ACC112 (cell line): ENCODE measurements around the gene TGM6.
"Not testable (repeated sequence)": the region's sequence is repeated elsewhere in the genome, so short reads cannot be mapped to it uniquely, and the experiment has no call there.

Source experiments
- H2AFZ ChIP-seq: fragments of 200-600 bp; sonication (generic); one replicate; pipeline ENCODE4 v1.6.0; 2017; ENCODE audit warnings: antibody characterized with exemption, low read length; ENCODE audit not compliant: unreplicated experiment
- H3K27ac ChIP-seq: fragments of 200-600 bp; sonication (generic); 2 replicates; pipeline ENCODE4 v1.5.1; 2014; ENCODE audit warnings: low read depth, mild to moderate bottlenecking, antibody characterized with exemption, low read length, moderate library complexity
- H3K27me3 ChIP-seq: fragments of 200-600 bp; sonication (generic); 2 replicates; pipeline ENCODE4 v1.6.1; 2014; ENCODE audit warnings: mild to moderate bottlenecking, antibody characterized with exemption, low read length, moderate library complexity, mixed read lengths; ENCODE audit not compliant: insufficient read depth
- H3K36me3 ChIP-seq: fragments of 200-600 bp; sonication (generic); 2 replicates; pipeline ENCODE4 v1.6.1; 2016; ENCODE audit warnings: mild to moderate bottlenecking, antibody characterized with exemption, low read length, moderate library complexity, mixed read lengths; ENCODE audit not compliant: insufficient read depth
- H3K4me1 ChIP-seq: fragments of 200-600 bp; sonication (generic); one replicate; pipeline ENCODE4 v1.6.1; 2016; ENCODE audit warnings: low read length, mixed read lengths; ENCODE audit not compliant: insufficient read depth, unreplicated experiment, control insufficient read depth
- H3K4me3 ChIP-seq: fragments of 200-600 bp; sonication (generic); 2 replicates; pipeline ENCODE4 v1.5.1; 2014; ENCODE audit warnings: mild to moderate bottlenecking, low read depth, low read length
- H3K79me2 ChIP-seq: fragments of 200-600 bp; sonication (generic); one replicate; pipeline ENCODE4 v1.6.0; 2016; ENCODE audit warnings: low read length; ENCODE audit not compliant: control insufficient read depth, unreplicated experiment, insufficient read depth

The TGM6 gene

DNA sequence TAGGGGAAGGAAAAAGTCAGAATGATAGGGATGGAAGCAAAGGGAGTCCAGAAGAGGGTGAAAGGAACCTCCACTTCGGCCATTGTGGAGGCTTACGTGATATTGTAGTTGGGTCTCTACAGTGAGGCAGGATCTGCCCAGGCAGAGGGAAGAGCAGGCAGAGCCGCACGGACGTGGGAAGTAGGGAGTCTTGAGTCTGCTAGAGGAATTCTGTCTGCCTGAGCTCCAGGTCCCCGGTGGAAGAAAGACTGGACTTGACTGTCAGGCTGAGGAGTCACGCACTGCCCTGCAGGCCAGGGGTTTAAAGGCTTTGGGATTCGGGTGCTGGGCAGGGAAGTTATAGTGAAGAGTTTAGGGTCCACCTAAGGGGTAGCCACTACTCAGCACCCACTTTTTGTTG lies 16.4 kb downstream of the TGM6 start:
- Histone ChIP-seq H3K27ac (no peak overlapping the region), H3K36me3 (no peaks in the 10 kb centered on the region), H3K79me2 (no peaks in the 10 kb centered on the region), H3K4me1 (no peaks in the 10 kb centered on the region), H2AFZ (no peak overlapping the region), H3K4me3 (no peak overlapping the region), H3K27me3 (no peaks in the 10 kb centered on the region; the same call in 1 of the 2 replicates)

DNA sequence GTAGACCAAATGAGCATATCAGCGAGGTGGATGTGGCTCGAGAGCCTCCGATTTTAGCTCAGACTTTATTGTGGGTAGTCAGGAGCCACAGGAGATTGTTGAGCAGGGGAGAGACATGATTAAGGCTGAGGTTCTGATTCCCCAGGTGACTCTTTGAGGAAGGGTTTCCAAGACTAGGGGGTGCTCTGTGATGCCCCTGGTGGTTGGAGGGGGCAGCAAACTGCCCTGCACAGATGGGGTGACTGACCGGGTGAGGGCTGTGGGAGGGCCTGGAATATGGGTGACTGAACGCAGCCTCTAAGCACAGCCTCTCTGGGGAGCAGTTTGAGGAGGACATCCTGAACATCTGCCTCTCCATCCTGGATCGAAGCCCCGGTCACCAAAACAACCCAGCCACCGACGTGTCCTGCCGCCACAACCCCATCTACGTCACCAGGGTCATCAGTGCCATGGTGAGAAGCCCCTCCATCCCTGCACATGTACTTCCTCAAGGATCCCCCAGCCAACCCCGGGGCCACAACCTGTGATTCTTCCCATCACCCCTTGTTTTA lies 17.0 kb downstream of the TGM6 start:
- Histone ChIP-seq H3K79me2 (no peaks in the 10 kb centered on the region), H3K27ac (no peak overlapping the region), H3K27me3 (no peaks in the 10 kb centered on the region; the same call in 1 of the 2 replicates), H3K36me3 (no peaks in the 10 kb centered on the region), H3K4me1 (no peaks in the 10 kb centered on the region), H2AFZ (no peak overlapping the region), H3K4me3 (no peak overlapping the region)

DNA sequence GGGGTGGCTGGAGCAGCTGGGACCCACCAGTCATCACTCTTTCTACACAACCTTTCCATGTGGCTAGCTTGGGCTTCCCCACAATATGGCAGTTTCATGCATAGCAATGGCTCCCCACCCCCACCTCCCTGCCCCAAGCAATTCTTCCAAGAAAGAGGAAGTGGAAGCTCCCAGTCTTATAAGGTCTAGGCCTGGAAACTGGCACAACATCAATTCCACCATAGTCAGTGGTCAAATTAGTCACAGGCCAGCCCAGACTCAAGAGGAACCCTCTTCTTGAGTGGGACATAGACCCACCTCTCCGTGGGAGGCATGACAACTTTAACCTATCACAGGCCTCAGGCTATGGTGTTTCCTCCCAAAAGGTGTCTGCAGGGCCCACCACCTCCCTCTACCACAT lies 17.7 kb downstream of the TGM6 start:
- no peaks in the 10 kb centered on the region for H3K79me2 ChIP-seq
- no peaks in the 10 kb centered on the region for H3K36me3 ChIP-seq
- H2AFZ ChIP-seq = no peak overlapping the region
- no peaks in the 10 kb centered on the region; the same call in 1 of the 2 replicates for H3K27me3 ChIP-seq
- H3K4me3 ChIP-seq = no peak overlapping the region
- no peaks in the 10 kb centered on the region for H3K4me1 ChIP-seq
- H3K27ac ChIP-seq = no peak overlapping the region

DNA sequence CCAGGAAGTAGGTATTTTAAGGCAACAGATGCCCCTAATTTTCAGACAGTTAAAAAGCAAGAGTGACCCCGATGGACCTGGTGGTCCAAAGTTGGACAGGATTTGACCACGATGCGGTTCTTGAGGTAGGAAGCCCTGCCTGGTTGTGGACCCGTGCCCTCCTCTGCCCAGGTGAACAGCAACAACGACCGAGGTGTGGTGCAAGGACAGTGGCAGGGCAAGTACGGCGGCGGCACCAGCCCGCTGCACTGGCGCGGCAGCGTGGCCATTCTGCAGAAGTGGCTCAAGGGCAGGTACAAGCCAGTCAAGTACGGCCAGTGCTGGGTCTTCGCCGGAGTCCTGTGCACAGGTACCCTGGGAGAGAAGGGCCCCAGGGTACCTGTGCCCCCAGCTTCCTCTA lies 18.7 kb downstream of the TGM6 start:
- Histone ChIP-seq H3K79me2 (no peaks in the 10 kb centered on the region), H3K27me3 (no peaks in the 10 kb centered on the region; the same call in 1 of the 2 replicates), H3K4me1 (no peaks in the 10 kb centered on the region), H3K36me3 (no peaks in the 10 kb centered on the region), H2AFZ (no peak overlapping the region), H3K27ac (no peak overlapping the region), H3K4me3 (no peak overlapping the region)

DNA sequence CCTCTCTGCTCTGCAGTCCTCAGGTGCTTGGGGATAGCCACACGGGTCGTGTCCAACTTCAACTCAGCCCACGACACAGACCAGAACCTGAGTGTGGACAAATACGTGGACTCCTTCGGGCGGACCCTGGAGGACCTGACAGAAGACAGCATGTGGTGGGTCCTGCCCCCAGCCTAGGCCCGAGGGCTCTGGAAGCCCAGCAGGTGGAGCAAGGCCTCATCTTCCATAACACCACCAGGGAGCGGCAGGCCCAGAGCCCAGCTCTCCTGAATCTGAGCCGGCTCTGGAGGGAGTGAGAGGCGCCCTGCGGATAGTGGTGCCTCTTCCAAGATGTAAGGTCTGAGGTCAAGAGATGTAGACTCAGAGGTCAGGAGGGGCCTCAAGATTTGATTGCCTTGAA lies 19.6 kb downstream of the TGM6 start:
- no peaks in the 10 kb centered on the region for H3K36me3 ChIP-seq
- peaks cover 4% of the 10 kb centered on the region for H3K27me3 ChIP-seq
- no peaks in the 10 kb centered on the region for H3K4me1 ChIP-seq
- H3K79me2 ChIP-seq = no peaks in the 10 kb centered on the region
- H2AFZ ChIP-seq = no peak overlapping the region
- H3K4me3 ChIP-seq = no peak overlapping the region
- H3K27ac ChIP-seq = no peak overlapping the region

DNA sequence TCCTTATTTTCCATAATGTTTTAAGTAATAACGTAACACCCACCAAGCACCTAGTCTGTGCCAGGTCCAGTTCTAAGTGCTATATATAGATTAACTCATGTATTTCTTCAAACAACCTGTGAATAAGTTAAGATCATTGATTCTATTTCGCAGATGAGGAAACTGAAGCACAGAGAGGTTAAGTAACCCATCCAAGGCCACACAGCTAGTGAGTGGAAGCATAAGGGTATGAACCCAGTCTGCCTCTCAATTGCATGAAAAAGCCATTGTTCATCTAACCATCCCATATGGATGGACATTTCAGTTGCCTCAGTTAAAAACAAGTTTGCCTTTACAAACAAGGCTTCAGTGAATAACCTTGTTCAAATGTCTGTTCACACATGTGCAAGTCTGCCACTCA lies 20.8 kb downstream of the TGM6 start:
- no peak overlapping the region for H2AFZ ChIP-seq
- no peak overlapping the region for H3K27ac ChIP-seq
- H3K27me3 ChIP-seq = peaks cover 5% of the 10 kb centered on the region

DNA sequence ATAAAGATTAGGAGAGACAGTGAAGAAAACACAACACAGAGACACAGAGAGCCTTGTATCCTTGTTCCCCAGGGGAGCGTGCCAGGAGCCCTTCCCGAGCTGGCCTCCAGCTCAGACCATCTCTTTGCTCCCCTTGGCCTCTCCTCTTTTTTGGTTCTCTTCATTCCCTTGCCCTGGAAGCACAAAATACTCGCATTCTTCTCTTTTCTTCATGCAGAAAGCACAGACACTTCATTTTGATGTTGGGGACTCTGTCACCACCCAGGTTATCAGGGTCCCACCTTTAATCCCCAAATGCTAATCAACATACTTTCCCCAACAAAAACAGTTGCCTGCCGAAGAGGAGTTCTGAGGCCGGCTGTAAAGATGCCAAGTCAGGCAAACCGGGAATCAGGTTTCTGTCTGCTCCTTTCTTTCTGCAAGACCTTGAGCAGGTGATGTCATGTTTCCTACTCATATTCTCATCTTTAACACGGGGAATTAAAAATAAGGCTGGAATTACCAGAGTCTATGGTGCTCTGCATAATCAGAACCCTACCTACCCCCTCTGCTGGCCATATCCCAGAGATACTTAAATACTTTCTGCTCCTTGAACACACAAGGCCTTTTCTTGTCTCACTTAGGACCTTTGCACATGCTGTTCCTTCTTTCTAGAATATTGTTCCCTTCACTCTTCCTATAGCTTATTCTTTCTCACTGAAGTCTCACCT lies 21.7 kb downstream of the TGM6 start:
- Histone ChIP-seq H3K36me3 (no peaks in the 10 kb centered on the region), H3K4me1 (no peaks in the 10 kb centered on the region), H3K27ac (no peak overlapping the region), H2AFZ (no peak overlapping the region), H3K4me3 (no peak overlapping the region), H3K79me2 (no peaks in the 10 kb centered on the region), H3K27me3 (peaks cover 5% of the 10 kb centered on the region; the same call in 1 of the 2 replicates)

More for the DNA sequence above, 20.8 kb downstream of the TGM6 start:
- no peaks in the 10 kb centered on the region for H3K36me3 ChIP-seq
- H3K79me2 ChIP-seq = no peaks in the 10 kb centered on the region
- H3K4me1 ChIP-seq = no peaks in the 10 kb centered on the region
- H3K4me3 ChIP-seq = no peak overlapping the region

DNA sequence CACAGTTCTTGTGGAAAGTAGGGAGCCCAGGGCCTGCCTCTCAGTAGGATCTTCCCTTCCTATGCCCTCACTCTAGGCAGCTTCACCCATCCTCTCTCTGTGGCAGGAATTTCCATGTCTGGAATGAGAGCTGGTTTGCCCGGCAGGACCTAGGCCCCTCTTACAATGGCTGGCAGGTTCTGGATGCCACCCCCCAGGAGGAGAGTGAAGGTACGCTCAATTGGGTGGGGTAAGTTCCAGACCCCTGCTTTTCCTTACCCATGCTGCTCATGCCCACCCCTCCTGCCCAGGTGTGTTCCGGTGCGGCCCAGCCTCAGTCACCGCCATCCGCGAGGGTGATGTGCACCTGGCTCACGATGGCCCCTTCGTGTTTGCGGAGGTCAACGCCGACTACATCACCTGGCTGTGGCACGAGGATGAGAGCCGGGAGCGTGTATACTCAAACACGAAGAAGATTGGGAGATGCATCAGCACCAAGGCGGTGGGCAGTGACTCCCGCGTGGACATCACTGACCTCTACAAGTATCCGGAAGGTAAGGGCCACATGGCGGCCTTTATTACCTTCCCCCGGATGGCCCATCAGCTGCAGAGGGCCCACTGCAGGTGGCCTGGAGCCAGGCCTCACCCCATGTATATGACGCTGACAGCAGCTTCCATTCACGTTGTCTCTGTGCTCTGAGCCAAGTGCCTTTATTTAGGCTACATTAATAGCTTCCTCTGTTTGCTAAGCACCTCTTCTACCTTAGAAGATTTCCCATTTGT lies 22.8 kb downstream of the TGM6 start:
- Histone ChIP-seq H3K79me2 (no peaks in the 10 kb centered on the region), H3K4me1 (no peaks in the 10 kb centered on the region), H3K4me3 (no peak overlapping the region), H2AFZ (no peak overlapping the region), H3K36me3 (no peaks in the 10 kb centered on the region), H3K27me3 (peaks cover 8% of the 10 kb centered on the region), H3K27ac (no peak overlapping the region)

DNA sequence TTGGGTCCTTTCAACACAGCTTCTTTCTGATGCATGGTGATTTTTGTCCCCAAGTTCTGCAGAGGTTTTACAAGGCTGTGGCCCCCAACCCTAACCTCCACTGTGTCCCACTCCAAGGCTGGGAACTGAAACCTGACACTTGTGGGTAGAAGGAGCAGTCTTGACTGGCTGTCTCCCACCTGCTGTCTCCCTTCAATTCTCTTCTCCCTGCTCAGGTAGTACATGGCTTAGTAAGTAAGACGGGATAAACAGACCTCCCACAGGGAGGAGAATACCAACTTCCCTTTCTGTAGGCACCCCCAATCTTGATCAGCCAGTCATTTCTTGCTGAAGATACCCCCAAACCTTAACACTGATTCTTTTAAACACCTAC lies 25.0 kb downstream of the TGM6 start:
- H3K4me1 ChIP-seq = no peaks in the 10 kb centered on the region
- no peak overlapping the region for H2AFZ ChIP-seq
- no peaks in the 10 kb centered on the region for H3K79me2 ChIP-seq
- no peak overlapping the region for H3K27ac ChIP-seq
- peaks cover 22% of the 10 kb centered on the region for H3K27me3 ChIP-seq
- no peaks in the 10 kb centered on the region for H3K36me3 ChIP-seq
- H3K4me3 ChIP-seq = no peak overlapping the region

DNA sequence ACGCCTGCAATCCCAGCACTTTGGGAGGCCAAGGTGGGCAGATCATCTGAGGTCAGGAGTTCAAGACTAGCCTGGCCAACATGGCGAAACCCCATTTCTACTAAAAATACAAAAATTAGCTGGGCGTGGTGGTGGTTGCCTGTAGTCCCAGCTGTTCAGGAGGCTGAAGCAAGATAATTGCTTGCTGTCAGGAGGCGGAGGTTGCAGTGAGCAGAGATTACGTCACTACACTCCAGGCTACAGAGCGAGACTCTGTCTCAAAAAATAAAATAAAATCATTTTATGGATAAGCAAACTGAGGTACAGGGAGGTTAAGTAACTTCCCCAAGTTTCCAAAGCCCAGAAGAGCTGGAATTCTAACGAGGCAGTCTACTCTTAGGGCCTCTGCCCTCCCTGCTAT lies 26.7 kb downstream of the TGM6 start:
- H3K4me1 ChIP-seq, H3K79me2 ChIP-seq, H3K4me3 ChIP-seq, H3K27ac ChIP-seq, H3K36me3 ChIP-seq, H2AFZ ChIP-seq: not testable (repeated sequence)
- H3K27me3 ChIP-seq = peaks cover 36% of the 10 kb centered on the region

DNA sequence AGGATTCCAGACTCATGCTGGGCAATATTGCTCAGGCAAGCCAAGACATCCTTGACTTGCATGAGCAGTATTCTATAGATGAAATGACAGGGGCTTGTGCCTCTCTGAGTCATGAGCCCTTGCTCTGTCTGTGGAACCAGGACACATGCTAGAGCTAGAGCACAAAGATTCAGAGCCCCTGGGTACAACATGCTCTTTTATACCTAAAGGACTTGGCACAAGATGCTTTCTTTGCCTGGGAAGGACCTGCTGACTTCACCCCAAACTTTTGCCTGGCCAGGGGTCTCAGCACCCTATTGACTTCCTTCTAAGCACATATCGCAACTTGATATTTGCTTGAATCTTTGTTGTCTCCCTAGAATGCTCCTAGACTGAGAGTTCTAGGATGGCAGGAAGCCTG lies 27.4 kb downstream of the TGM6 start:
- Histone ChIP-seq H3K36me3 (no peaks in the 10 kb centered on the region), H3K4me3 (no peak overlapping the region), H2AFZ (no peak overlapping the region), H3K79me2 (no peaks in the 10 kb centered on the region), H3K27me3 (peaks cover 44% of the 10 kb centered on the region), H3K4me1 (no peaks in the 10 kb centered on the region), H3K27ac (no peak overlapping the region)
